GM19452 (cell line): ENCODE measurements around the gene IQSEC1.
A peak's percentile ranks its signal among the peaks of the same experiment; 100 is the strongest.

Experiments used
- ATAC-seq: cut with Tn5 transposase; IDR thresholded peaks from one replicate; pipeline ENCODE4 v1.9.1; 2021; ENCODE audit not compliant: unreplicated experiment

The IQSEC1 gene

DNA sequence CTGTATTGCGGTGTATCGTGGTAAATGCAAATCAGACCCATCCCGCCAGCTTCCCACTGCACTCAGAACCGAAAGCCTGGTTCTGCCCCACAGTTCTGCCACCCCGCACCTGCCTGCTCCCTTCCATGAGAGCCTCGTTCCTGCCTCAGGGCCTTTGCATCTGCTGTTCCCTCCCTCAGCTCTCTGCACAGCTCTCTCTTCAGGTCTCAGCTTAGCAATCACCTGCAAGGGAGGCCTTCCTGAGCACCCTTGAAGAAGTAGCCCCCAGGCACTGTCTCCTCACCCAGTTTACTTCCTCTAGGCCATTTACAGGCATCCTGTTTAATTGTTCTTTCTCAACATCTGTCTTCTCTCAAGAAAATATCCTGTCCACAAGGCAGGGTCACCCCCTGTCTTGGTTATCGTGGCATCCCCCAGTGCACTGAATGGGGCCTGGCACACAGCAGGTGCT is 13.3 kb upstream of the IQSEC1 start:
- ATAC-seq: no peak

DNA sequence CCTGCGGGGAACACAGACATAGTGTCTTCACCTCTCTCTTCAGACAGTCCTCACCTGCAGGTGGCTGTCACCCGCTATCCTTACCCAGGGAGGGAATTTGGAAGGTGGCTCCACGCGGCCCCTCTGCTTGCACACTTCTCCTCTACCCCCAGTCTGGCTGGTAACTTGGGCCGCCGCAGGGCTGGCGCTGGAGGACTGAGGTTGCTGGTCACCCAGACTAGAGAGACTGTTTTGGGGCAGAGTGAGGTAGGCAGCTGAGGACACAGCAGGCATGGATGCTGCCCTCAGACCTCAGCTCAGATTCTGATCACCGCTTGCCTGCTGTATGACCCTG is 12.6 kb upstream of the IQSEC1 start:
- ATAC-seq: no peak

DNA sequence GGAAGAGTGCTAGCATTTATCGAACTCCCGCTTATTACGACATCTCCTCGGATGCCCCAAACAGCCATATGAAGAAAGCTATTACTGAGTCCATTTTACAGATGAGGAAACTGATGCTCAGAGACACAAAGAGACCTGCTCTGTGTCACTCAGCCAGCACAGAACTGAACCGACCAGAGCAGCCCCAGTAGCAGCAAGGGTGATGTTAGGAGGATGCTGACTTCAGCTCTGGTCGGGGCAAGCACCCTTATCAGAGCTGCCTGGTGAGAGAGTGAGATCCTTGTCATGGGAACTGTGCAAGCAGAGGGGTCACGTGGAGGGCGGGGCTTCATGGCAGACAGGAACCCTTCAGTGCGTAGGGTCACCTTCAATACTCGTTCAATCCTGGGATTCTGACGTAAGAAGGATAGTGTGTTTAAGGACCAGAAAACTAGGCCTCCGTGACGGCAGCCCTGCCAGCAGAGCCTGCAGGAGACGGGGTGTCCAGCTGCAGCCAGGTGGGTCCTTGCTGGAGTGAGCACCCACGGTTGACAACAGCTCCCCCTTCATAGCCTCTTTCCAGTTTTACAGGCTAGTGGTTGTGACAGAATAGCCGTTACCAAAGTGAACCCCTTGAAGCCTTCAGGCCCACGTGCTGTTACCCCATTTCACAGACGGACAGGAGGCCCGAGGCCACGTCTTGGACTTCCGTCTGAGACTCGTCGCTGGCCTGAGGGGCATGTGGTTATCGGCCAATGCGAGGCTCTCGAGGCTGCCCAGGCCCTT is 12.0 kb upstream of the IQSEC1 start:
- ATAC-seq: no peak

- ATAC-seq: no peak
These were observed 10.7 kb upstream of the IQSEC1 start for GRCh38 chr3:13083898-13084297.

DNA sequence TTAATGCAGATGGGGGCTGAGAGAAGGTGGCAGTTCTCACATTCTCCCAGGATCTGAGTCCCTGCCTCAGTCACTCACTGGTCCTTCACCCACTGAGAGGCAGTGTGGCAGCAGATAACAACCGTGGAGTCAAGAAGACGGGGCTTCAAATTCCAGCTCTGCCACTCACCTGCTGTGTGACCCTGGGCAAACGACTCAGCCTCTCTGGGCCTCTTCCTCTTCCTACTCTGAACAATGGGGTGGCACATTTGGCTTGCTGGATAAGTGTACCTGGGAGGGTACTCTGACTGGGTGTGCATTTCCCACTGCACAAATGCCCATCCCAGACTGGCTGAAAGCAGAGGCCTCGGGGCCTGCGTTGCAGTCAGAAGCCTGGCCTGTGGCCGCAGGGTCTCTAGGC is 10.0 kb upstream of the IQSEC1 start:
- ATAC-seq: no peak

DNA sequence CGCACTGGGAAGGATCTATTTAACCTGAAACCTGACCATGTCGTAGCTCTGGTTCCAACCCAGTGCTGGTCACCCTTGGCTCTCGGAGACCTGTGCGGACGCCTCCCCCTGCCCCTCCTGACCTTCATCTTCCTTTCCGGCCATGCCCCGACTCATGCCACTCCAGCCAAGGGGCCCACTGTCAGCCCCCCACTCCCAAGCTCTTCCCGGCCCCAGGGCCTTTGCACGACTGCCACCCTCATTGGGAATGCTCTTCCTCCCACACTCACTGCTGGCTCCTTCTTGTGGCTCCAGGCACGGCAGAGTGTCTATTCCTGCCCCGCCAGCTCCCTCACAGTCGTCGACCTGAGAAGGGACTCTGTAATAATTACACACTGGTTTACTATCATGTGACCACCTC is 9.4 kb upstream of the IQSEC1 start:
- no peak for ATAC-seq

GRCh38 chr3:13081603-13082360 is 8.6 kb upstream of the IQSEC1 start:
- ATAC-seq: no peak

GRCh38 chr3:13080591-13080990 is 7.4 kb upstream of the IQSEC1 start:
- no peak for ATAC-seq

DNA sequence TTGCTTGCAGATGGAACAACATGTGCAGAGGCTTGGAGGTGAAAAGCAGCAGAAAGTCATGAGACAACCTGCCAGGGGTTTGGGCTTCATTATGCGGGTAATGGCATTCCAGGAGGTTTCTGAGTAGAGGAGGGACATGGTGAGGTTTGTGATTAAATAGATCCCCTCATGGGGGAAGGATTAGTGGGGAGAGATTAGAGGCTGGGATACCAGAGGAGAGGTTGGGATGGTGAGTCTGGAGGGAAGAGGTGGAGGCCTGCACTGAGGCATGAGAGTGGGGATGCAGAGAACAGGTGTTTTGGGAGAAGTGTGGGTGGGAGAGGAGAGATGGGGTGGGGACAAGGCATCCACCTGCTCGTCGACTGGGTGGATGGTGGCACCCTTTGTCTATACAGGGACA is 6.8 kb upstream of the IQSEC1 start:
- no peak for ATAC-seq

- no peak for ATAC-seq
These were observed 6.3 kb upstream of the IQSEC1 start for GRCh38 chr3:13079510-13079909.

DNA sequence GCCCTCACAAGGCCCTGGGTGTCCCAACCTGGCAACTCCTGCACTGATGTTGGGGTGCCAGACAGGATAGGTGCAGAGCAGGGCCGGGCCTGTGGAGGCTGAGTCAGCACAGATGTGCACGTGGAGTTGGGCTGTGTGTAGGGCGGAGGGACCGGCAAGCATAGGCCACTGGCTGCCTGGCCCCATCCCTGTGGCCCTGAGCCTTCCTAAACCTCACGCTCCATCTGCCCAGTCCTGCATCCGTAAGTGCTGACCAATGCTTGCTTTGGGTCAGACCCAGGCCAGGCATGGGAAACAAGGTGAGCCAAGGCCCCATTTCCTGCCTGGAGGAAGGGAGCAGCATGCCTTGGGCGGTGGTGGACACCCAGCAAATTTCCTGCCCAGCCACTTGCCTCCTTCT is 5.8 kb upstream of the IQSEC1 start:
- ATAC-seq: no peak

- no peak for ATAC-seq
These were observed 5.1 kb upstream of the IQSEC1 start for GRCh38 chr3:13078163-13078905.

- ATAC-seq: no peak
These were observed 4.4 kb upstream of the IQSEC1 start for GRCh38 chr3:13077431-13078162.

DNA sequence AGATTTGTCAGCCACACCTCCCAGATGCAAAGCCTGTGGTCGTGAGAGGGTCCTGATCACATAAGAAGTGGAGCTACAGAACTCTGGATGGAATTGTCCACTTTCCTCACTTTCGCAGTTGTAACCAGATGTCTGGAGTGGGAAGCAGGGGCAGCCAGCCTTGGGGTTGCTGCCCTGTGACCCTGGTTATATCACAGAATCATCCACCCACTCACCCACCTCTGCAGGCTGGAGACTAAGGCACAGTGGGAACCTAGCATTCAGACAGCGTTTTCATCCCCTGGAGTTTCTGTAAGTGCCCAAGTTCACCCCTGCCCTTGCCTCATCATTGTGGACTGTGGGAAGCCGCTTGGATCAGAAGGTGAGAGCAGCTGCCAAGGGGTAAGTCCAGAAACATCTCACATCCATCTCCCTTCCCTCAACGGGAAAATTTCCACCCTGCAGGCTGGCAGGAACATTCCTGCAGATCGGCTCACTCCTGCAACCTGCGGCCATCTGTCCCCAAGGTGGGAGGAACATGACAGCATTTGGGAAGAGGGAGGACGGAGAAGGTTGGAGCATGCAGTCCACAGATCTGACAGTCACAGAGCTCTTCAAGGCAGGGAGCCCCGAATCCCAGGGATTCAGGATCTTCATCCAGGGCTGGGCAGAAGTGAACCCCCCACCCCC is 2.9 kb upstream of the IQSEC1 start:
- no peak for ATAC-seq

DNA sequence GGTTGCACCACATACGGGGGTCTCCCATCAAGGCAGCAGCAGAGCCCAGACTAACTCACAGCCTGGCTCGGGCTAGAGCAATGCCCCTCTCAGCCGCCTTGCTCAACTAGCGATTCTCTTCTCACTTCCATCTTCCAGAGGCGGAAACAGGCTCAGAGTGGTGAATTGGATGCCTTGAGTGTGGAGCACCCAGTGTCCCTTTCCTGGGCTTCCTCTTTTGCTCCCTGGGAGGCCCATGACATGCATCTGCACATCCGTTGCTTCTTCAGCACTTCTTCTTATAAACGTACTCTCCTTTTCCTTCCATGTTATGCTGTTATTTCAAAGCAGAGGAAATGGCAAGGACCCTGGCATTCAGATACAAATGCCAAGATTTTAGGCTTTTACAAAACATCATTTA is 2.1 kb upstream of the IQSEC1 start:
- no peak for ATAC-seq

DNA sequence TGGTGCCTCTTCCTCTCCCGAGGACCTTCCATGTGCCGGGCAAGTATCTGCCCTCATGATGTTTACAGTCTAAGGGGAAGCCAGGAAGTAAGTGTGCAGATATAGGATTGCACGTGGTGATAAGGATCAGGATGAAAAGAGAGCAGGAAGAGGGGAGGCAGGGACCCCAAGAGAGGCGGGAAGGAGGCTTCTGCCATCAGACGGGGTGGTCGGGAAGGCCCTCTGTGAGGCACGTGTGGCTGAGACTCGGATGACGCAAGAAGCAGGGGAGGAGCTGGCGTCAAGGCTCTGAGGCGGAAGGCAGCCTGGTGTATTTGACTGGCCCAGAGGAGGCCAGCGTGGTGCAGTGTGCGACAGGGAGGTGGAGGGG is 762 bp upstream of the IQSEC1 start:
- ATAC-seq: no peak

DNA sequence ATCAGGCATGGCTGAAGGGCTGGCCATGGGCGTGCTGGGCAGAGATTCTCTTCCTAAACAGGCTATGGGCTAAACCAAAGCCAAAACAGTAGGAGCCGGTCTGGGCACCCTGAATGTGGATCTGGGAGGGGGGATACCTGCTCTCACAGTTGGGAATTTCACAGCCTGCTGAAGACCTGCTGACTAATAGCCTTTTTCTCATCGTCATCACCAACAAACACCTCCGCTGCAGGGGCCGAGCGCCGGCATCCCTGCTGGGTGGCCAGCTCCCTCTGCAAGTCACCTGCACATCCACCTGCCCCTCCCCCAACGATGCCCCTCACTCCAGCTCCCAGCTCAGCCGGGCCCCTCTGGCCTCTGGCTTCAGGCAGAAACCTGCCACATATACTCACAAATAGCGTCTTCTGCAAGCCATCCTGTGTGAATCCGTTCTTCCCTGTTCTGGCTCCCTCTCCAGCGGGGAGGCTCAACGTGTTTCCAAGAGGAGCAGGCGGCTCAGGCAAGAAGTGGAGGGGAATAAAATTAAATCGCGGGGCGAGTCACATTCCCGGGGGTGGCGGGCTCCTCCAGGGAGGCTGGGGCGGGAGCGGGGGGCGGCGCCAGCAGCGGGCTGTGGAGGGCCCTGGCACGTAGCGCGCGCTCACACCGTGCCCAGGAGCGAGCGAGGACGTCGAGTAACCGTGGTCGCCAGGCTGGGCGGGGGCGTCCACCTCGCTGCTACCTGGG is 466 bp downstream of the IQSEC1 start:
- ATAC-seq: peak; percentile 25

GRCh38 chr3:13072239-13072599 is 1.0 kb downstream of the IQSEC1 start:
- no peak for ATAC-seq

DNA sequence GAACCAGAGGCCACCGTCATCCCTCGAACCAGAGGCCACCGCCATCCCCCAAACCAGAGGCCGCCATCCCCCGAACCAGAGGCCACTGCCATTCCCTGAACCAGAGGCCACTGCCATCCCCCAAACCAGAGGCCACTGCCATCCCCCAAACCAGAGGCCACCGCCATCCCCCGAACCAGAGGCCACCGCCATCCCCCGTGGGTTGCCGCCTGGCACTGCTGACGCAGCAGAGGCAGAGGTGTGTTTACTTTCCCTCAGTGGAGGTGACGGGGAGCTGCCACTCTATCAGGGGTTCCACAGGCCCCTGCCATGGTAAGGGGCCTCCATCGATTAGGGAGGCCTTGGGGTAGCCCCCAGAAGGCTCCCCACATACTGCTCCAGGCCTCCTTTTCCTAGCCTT is 1.5 kb downstream of the IQSEC1 start:
- ATAC-seq: no peak

- no peak for ATAC-seq
These were observed 2.7 kb downstream of the IQSEC1 start for GRCh38 chr3:13070391-13071070.
